ENCODE results near the gene SIRT7.

SIRT7 gene

GRCh38 chr17:81934850-81935708 is 17.1 kb upstream of the SIRT7 start:
- TF ChIP-seq EGR1 (IDR thresholded peaks at IDR 0.05), result no peak
- no peak for TF ChIP-seq FOXM1 (IDR thresholded peaks at IDR 0.05; ENCODE audit: borderline replicate concordance, low read depth)
- TF ChIP-seq, protein P1, sequence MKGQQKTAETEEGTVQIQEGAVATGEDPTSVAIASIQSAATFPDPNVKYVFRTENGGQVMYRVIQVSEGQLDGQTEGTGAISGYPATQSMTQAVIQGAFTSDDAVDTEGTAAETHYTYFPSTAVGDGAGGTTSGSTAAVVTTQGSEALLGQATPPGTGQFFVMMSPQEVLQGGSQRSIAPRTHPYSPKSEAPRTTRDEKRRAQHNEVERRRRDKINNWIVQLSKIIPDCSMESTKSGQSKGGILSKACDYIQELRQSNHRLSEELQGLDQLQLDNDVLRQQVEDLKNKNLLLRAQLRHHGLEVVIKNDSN (IDR thresholded peaks at IDR 0.05), result no peak
- no peak for TF ChIP-seq EP300 (IDR thresholded peaks at IDR 0.05; ENCODE audit: borderline replicate concordance)
- TF ChIP-seq REST (IDR thresholded peaks at IDR 0.05; ENCODE audit: low read depth), result no peak
- no peak for TF ChIP-seq CREB1 (IDR thresholded peaks at IDR 0.05; ENCODE audit: low read depth)
- TF ChIP-seq TAF1 (IDR thresholded peaks at IDR 0.05; ENCODE audit: low read depth), result no peak
- TF ChIP-seq CEBPB (IDR thresholded peaks at IDR 0.05), result no peak
- TF ChIP-seq NFIC (IDR thresholded peaks at IDR 0.05), result no peak
- TF ChIP-seq, protein P2, sequence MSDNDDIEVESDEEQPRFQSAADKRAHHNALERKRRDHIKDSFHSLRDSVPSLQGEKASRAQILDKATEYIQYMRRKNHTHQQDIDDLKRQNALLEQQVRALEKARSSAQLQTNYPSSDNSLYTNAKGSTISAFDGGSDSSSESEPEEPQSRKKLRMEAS (IDR thresholded peaks at IDR 0.05), result no peak
- TF ChIP-seq TEAD4 (IDR thresholded peaks at IDR 0.05), result no peak
- TF ChIP-seq TCF12 (IDR thresholded peaks at IDR 0.05; ENCODE audit: low read depth), result no peak
- TF ChIP-seq RAD21 (IDR thresholded peaks at IDR 0.05; ENCODE audit: low read depth), result no peak
- TF ChIP-seq YY1 (IDR thresholded peaks at IDR 0.05; ENCODE audit: low read depth), result no peak
- no peak for TF ChIP-seq ZBTB7A (IDR thresholded peaks at IDR 0.05; ENCODE audit: low read depth)

- no peak for TF ChIP-seq EGR1 (IDR thresholded peaks at IDR 0.05)
- no peak for TF ChIP-seq TAF1 (IDR thresholded peaks at IDR 0.05; ENCODE audit: low read depth)
- TF ChIP-seq FOXM1 (IDR thresholded peaks at IDR 0.05; ENCODE audit: borderline replicate concordance, low read depth), result no peak
- TF ChIP-seq TCF12 (IDR thresholded peaks at IDR 0.05; ENCODE audit: low read depth), result no peak
- no peak for TF ChIP-seq EP300 (IDR thresholded peaks at IDR 0.05; ENCODE audit: borderline replicate concordance)
- no peak for TF ChIP-seq TEAD4 (IDR thresholded peaks at IDR 0.05)
- TF ChIP-seq, protein P2 (IDR thresholded peaks at IDR 0.05), result no peak
- TF ChIP-seq, protein P1 (IDR thresholded peaks at IDR 0.05), result no peak
- TF ChIP-seq YY1 (IDR thresholded peaks at IDR 0.05; ENCODE audit: low read depth), result no peak
- TF ChIP-seq REST (IDR thresholded peaks at IDR 0.05; ENCODE audit: low read depth), result no peak
- TF ChIP-seq CEBPB (IDR thresholded peaks at IDR 0.05), result no peak
- no peak for TF ChIP-seq RAD21 (IDR thresholded peaks at IDR 0.05; ENCODE audit: low read depth)
Measured at GRCh38 chr17:81934098-81934757, 16.3 kb upstream of the SIRT7 start.

GRCh38 chr17:81933178-81933699 is 15.3 kb upstream of the SIRT7 start:
- TF ChIP-seq TEAD4 (IDR thresholded peaks at IDR 0.05), result no peak
- no peak for TF ChIP-seq TCF12 (IDR thresholded peaks at IDR 0.05; ENCODE audit: low read depth)
- no peak for TF ChIP-seq REST (IDR thresholded peaks at IDR 0.05; ENCODE audit: low read depth)
- TF ChIP-seq FOXM1 (IDR thresholded peaks at IDR 0.05; ENCODE audit: borderline replicate concordance, low read depth), result no peak
- TF ChIP-seq, protein P2 (IDR thresholded peaks at IDR 0.05), result no peak
- no peak for TF ChIP-seq CEBPB (IDR thresholded peaks at IDR 0.05)
- no peak for TF ChIP-seq RAD21 (IDR thresholded peaks at IDR 0.05; ENCODE audit: low read depth)

Data from Ishikawa (cell line).